ENCODE measurements around the gene BTBD6. TPM values are rescaled to one million over a fixed set of nuclear protein-coding genes. Genes with fewer than 3 reads are reported as not detected.

BTBD6 gene
- total and polyA plus RNA-seq, 2 of the 8 experiments (the other 6 are each of a cell fraction or from before 2014, with no cell fraction given): 10.1 to 10.2 TPM

DNA sequence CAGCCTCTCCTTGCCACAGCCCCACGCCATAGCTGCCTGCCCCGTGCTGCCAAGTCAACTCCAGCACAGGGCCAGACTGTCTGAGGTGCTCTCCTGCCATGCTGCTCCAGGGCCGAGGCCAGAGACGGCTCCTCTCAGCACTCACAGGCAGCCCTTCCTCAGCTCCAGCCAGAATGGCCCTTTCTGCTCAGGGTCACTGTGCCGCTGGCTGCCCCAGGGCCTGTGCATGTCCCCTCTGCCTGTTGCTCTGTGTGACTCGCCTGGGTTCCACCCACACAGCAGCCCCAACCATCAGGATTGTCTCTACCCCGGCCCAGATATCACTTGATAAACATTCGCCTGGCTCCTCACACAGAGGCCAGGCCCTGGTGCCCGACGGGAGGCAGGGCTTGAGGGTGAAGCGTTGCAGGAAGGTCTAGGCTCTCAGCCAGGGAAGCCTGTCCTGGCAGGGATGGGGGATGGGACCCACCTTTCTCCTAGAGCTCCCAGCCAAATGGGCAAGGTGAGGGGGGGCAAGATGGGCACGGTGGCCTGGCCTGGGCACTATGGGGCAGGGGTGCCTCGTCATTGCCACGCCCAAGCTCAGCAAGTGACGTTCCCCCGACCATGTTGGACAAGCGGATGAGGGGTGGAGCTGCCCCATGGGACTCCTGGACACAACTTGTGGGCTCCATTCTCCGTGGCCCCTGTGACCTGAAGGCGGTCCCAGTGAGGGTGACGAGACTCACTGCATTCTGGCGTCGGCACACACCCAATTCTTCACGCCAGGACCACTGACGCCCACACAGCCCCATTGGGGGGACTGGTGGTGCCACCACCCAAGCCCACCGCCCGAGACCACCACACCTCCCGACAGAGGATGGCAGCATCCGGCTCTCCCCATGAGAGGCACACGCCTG, 27.4 kb upstream of the BTBD6 start (continued):
- TF ChIP-seq CHD7 (IDR thresholded peaks at IDR 0.05; ENCODE audit: insufficient replicate concordance, low read length): no peak
- no peak for TF ChIP-seq EGR1 (IDR thresholded peaks at IDR 0.05; ENCODE audit: borderline replicate concordance, low read depth, low read length)
- no peak for TF ChIP-seq GABPA (IDR thresholded peaks at IDR 0.05; ENCODE audit: borderline replicate concordance, insufficient read depth, low read length)
- TF ChIP-seq RBBP5 (IDR thresholded peaks at IDR 0.05; ENCODE audit: borderline replicate concordance, low read depth, low read length): no peak
- TF ChIP-seq ATF2 (IDR thresholded peaks at IDR 0.05; ENCODE audit: low read length): no peak
- no peak for TF ChIP-seq RFX5 (IDR thresholded peaks at IDR 0.05; ENCODE audit: borderline replicate concordance, low read depth, low read length)

All from H1 (cell line).